Stimulated activated naive CD8-positive, alpha-beta T cell treated with anti-CD3 and anti-CD28 coated beads, Interleukin-15, Interleukin-2, amounts not matched to agents 100 U/mL and 50 U/mL, for 24 hours (primary cell): Measurements from ENCODE around the gene HUS1B.
"Not testable (repeated sequence)": the region's sequence is repeated elsewhere in the genome, so short reads cannot be mapped to it uniquely, and the experiment has no call there.

Source experiments
- ATAC-seq: fragments of 150-1000 bp; cut with Tn5 transposase; one replicate; pipeline ENCODE4 v1.10.0; 2021
- DNase-seq: peaks from one replicate; pipeline ENCODE4 v3.0.0; 2021

The HUS1B gene

GRCh38 chr6:656460-657252, at the start of gene HUS1B:
TSS of gene HUS1B (minus strand) at chr6:657100. CDS start at chr6:656944, 156 bp downstream.
- DNase-seq, result no peak
- no peak for ATAC-seq

- no peak for ATAC-seq
- DNase-seq, result no peak
Measured at GRCh38 chr6:706146-706545, 49.2 kb upstream of the HUS1B start.

- no peak for DNase-seq
- ATAC-seq, result no peak
Measured at GRCh38 chr6:705047-705446, 48.1 kb upstream of the HUS1B start.

- no peak for ATAC-seq
- DNase-seq, result no peak
Measured at GRCh38 chr6:704046-704445, 47.1 kb upstream of the HUS1B start.

GRCh38 chr6:703552-703951, 46.7 kb upstream of the HUS1B start:
- DNase-seq (no peak), ATAC-seq (no peak)

- DNase-seq, result no peak
- no peak for ATAC-seq
Measured at GRCh38 chr6:701700-702479, 45.0 kb upstream of the HUS1B start.

- ATAC-seq (no peak), DNase-seq (no peak)
Measured at GRCh38 chr6:701215-701614, 44.3 kb upstream of the HUS1B start.

- DNase-seq, result no peak
- ATAC-seq, result no peak
Measured at GRCh38 chr6:700490-700889, 43.6 kb upstream of the HUS1B start.

GRCh38 chr6:699319-699718, 42.4 kb upstream of the HUS1B start:
- no peak for DNase-seq

GRCh38 chr6:694431-695126, 37.7 kb upstream of the HUS1B start:
- ATAC-seq, DNase-seq: not testable (repeated sequence)

More at GRCh38 chr6:699319-699718, 42.4 kb upstream of the HUS1B start:
- ATAC-seq, result no peak

GRCh38 chr6:693723-694009, 36.8 kb upstream of the HUS1B start:
- ATAC-seq (no peak), DNase-seq (no peak)

GRCh38 chr6:692858-693722, 36.2 kb upstream of the HUS1B start, which contains the start of gene EXOC2:
TSS of gene EXOC2 (minus strand) at chr6:693139. CDS start at chr6:637818, 55,321 bp downstream.
- peak; percentile 95 for ATAC-seq

GRCh38 chr6:692356-692851, 35.5 kb upstream of the HUS1B start:
- ATAC-seq, result peak; percentile 88
- DNase-seq, result peak; percentile 76

More at GRCh38 chr6:692858-693722, 36.2 kb upstream of the HUS1B start, which contains the start of gene EXOC2:
- peak; percentile 89 for DNase-seq

GRCh38 chr6:689223-689622, 32.3 kb upstream of the HUS1B start:
- ATAC-seq (no peak), DNase-seq (no peak)

GRCh38 chr6:686497-686896, 29.6 kb upstream of the HUS1B start:
- DNase-seq (no peak), ATAC-seq (no peak)

GRCh38 chr6:684831-685636, 28.1 kb upstream of the HUS1B start:
- ATAC-seq, result peak; percentile 91
- peak; percentile 16 for DNase-seq

GRCh38 chr6:683742-684440, 27.0 kb upstream of the HUS1B start:
- DNase-seq (peak; percentile 15), ATAC-seq (no peak)

- ATAC-seq (no peak), DNase-seq (no peak)
Measured at GRCh38 chr6:680666-681340, 23.9 kb upstream of the HUS1B start.

GRCh38 chr6:680251-680650, 23.4 kb upstream of the HUS1B start:
- DNase-seq (no peak), ATAC-seq (no peak)

GRCh38 chr6:679282-679681, 22.4 kb upstream of the HUS1B start:
- DNase-seq, result no peak
- ATAC-seq, result no peak
